HG02852 (cell line): Measurements from ENCODE around the gene CFAP52.
"Not testable (repeated sequence)": the region's sequence is repeated elsewhere in the genome, so short reads cannot be mapped to it uniquely, and the experiment has no call there.

Experiments
- ATAC-seq: cut with Tn5 transposase; IDR thresholded peaks from one replicate; pipeline ENCODE4 v1.9.1; 2021; ENCODE audit warnings: mild to moderate bottlenecking, moderate library complexity; ENCODE audit not compliant: unreplicated experiment

Gene CFAP52, protein sequence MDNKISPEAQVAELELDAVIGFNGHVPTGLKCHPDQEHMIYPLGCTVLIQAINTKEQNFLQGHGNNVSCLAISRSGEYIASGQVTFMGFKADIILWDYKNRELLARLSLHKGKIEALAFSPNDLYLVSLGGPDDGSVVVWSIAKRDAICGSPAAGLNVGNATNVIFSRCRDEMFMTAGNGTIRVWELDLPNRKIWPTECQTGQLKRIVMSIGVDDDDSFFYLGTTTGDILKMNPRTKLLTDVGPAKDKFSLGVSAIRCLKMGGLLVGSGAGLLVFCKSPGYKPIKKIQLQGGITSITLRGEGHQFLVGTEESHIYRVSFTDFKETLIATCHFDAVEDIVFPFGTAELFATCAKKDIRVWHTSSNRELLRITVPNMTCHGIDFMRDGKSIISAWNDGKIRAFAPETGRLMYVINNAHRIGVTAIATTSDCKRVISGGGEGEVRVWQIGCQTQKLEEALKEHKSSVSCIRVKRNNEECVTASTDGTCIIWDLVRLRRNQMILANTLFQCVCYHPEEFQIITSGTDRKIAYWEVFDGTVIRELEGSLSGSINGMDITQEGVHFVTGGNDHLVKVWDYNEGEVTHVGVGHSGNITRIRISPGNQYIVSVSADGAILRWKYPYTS

DNA sequence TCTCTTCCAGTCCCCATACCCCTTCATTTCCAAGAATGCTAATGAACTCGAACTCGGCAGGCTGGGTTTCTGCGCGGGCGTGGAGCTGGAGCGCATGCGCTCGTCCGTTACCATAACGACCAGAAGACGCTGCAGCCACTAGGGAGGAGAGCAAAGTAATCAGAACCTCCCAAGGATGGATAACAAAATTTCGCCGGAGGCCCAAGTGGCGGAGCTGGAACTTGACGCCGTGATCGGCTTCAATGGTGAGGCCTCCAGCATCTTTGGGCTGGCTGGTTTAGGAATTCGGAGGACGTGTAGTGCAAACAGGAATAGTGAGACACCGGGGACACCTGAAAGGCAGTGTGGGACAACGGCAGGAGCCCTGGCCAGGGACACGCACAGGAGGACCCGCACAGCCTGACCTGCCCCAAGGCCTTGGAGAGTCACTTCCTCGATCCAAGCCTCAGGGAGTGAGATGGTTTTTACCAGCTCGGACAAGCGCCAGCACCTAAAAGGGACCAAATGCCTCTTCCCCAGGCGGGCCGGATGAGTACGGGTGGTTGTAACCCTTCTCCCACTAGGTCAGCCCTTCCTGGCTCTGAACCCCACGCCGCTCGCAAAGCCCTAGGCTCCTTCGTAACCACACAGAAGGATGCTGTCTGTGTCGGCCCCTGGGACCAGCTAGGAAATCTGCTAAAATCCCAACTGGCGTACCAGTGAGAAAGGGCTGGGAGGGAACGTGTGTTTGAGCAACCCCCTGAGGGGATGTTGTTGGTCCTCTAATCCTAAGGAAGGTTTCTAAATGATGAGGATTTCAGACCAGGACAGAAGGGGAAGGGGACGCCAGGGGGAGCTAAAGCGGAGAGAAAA lies at the start of gene CFAP52:
TSS of gene CFAP52 (plus strand) at position 122 of the 852 bp plus-strand sequence. CDS start at position 176, 54 bp downstream.
- peak; percentile 56 for ATAC-seq

DNA sequence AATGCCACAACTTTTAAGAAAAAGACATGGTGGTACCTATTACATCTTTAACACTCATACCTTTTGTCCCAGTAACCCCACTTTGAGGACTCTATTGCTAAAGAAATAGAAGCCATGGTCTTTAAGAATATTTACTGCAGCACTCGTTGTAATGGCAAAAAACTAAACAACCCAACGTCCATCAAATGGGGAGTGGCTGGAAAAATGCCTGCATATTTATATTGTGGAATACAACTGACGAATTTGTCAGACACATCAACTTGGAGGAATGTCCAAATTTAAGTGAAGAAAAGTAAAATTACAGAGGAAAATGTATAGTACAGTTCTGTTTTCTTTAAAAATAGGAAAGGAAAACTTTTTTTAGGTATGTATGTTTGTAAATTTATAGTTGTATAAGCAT lies 48.7 kb upstream of the CFAP52 start:
- no peak for ATAC-seq

DNA sequence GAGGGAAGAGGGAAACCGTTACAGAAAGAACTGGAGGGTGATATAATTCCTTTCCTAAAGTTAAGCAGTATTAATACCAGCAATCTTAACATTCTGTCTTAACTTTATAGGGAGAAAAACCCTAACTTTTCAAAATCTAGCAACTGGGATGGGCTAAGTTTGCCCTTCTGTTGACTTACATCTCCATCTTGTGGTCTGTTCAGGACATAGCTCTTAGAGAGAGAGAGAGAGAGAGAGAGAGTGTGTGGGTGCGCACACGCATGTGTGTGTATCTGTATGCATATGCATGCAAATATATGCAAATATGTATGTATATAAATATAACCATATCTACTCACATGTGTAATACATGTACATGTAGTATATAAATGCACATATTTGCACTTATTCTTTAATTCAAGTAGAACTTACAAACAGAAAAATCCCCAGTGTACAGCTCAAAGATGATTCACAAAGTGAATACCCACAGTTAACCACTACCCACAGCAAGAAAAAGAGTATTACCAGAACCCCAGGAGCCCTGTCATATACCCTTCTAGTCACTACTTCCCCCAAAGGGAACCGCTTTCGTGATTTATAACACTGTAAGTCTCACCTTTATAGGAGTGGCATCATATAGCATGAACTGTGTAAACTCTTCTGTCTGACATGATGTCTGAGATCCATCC lies 47.3 kb upstream of the CFAP52 start:
- ATAC-seq: no peak

DNA sequence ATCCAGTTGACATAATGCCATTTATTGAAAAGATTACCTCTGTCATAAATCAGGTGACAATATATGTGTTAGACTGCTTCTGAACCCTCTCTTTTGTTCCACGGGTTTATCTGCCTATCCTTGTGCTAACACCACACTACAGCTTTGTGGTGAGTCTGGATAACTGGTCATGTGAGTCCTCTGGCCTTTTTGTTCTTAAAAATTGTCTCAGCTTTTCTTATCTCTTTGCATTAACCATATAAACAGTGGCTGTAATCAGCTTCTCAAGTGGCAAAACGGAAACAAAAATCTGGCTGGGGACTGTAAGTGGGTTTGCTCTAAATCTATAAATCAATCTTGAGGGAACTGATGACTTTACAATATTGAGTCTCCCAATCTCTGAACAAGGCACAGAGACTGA lies 45.4 kb upstream of the CFAP52 start:
- no peak for ATAC-seq

DNA sequence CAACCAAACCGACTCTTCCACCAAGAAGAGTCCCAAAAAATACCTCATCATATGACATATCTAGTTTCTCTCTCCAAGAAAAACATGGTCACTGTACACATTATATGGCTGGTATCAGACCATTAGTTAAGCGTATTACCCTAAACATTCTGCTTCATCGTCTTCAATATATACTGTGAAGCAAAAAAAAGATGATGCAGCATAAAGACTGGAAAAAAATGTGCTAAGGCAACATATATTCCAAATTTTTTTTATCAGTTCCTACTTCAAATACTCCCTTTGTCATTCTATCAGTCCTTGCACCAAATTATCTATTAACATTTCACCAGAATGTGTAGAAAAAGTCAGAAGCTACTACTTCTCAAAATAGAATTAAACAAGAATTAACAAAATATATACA lies 43.7 kb upstream of the CFAP52 start:
- no peak for ATAC-seq

DNA sequence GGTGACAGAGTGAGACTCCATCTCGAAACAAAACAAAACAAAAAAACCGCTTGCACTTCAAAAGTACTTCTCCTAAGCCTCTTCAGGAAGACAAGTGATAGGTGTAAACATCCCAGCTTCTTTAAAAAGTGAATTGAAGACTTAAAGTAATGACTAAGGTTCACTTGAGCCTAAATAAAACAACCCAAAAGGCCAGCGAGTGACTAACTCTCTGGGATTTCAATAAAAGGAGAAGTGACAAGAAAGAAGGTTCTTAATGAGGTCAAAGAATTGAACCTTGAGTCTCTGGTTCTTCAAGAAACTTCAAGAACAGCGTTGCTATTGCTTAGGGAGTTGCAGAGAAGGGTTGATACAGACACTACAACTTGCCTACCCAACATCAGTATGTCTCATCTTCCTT lies 43.0 kb upstream of the CFAP52 start:
- ATAC-seq: no peak

DNA sequence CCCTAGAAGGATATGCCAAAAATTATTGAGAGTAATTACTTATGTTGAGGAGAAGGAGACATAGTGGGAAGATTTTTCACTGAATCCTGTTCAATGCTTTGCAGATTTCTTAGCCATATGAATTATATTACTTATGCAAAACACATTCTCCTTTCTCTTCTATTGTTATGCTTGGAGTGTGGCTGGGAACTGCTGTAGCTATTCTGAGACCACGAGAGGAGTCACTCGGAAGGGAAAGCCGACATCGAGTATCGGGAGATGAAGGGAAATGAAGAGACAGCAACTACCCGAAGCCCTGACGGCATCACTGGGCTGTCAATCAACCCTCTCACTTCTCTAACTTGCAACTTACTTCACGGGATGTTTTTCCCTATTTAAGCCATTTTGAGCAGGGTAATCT lies 40.4 kb upstream of the CFAP52 start:
- no peak for ATAC-seq

DNA sequence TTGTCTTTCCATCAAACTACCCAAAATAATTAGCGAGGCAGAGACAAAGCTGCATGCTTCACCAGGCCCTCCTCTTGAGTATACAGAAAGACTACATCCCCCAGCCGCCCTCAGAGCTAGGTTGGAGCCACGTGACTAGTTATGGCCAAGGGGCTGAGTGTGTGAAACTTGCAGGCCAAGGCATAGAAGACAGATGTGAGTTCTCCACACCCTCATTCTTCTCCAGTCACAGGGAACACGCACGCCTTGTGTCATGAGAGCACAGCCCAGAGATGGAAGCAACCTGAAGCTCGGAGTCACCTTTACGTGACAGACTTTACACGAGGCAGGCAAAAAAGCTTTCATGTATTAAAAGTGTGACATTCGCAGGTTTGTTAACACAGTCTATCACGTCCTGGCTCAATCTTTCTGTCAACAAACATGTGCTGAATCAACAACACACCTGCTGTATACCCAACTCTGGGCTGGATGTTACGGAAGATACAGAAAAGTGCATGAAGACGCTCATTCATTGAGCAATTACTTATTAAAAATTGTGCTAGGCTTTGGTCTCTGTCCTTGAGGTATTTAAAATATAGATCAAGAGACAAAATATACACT lies 39.2 kb upstream of the CFAP52 start:
- no peak for ATAC-seq

DNA sequence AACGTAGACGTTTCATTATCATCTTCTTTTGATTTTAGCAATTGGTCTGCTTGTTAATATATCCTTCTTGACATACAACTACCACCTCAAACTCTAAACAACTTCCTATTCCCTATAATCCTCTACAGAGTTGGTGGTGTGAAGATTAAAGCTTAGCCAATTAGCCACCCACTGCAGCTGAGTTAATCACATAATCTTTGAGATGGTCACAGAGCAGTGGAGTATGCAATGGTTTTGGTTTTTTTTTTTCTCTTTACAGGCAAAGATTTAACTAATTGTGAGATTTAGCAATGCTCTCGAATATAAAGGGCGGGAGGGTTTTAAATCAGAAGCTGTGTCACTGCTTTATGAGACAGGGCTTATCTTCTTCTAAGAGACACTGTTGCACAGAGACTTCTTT lies 37.8 kb upstream of the CFAP52 start:
- no peak for ATAC-seq

DNA sequence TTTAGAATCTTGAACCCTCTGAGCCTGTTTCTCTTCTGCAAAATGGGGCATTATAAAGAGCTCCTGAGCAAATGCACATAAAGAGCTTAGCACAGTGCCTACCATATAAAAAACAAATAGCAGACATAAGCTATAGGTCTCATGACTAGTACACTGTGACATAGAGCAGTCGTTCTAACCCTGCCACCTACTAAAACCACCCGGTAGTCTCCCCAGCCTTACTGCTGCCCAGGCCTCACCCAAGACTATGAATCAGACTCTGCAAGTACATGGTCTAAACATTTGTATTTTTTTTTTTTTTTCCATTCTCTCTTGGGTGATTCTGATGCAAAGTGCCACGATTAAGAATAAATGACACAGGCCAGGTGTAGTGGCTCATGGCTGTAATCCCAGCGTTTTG lies 34.7 kb upstream of the CFAP52 start:
- no peak for ATAC-seq

DNA sequence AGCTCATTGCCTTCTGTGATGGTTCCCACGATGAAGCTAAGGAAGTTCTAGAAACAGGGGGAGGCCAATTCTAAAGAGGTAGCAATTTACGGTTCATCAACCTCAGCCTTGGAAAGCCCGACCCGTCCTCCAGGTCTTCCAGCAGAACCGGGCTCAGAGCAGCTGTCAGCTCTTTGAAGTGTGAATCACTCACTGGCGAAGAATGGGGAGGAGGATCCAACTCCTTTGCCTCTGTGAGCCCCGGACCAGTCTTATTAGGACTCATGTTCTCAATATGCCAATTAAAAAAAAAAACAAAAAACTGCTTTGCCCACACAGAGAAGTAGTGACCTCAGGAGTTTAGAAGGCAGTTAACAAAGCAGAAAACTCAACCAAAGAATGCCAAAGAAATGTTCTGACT lies 32.2 kb upstream of the CFAP52 start:
- ATAC-seq: no peak

DNA sequence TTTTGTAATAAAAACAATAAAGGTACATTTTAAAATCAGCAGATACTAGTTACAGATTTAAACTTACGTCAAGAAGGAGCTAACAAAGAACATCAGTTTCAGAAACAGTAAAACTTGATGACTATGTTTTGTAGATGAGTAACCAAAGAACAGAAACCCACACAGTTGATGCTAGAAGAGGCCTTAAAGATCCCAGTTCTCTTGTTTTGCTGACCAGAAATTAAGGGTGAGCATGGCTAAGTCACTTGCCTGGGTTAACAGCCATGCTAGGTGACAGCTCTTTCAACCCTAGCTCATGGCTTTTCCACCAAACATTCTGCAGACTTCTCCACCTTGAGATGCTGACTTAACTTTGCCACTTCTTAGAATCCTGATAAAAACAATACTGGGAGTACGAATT lies 27.2 kb upstream of the CFAP52 start:
- no peak for ATAC-seq

DNA sequence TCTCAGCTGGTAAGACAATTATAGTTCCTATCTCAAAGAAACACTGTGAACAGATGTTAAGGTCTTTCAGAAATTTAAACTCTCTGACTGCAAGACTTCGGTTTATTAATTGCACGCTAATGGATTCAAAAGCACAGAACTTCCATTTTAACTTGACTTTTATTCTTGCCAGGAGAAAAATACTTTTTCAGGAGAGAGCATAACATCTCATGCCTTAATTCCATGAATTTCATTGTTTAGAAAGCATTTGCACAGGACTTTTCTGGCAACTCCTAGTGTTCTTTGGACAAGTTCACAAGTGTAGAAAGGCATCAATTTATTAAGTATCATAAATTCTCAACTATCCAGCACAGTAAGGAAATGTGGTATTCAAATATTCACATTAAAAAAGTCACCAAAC lies 23.3 kb upstream of the CFAP52 start:
- ATAC-seq: no peak

DNA sequence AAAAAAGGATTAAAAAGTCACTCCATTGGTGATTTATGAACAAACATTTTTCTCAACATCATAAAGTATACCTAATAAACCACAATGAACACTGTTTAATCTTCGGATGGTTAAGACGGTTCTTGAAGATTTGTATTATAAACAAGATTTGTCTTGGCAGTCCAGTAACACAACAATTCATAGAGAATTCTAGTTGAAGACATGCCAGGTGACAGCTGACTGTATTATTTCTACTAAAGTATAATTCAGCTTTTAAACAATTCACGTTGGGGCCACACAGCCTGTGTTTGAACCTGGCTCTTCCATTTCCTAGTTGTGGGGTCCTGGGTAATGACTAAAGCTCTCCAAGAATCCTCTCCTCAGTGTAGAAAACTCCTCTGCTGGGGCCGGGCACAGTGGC lies 22.8 kb upstream of the CFAP52 start:
- no peak for ATAC-seq

DNA sequence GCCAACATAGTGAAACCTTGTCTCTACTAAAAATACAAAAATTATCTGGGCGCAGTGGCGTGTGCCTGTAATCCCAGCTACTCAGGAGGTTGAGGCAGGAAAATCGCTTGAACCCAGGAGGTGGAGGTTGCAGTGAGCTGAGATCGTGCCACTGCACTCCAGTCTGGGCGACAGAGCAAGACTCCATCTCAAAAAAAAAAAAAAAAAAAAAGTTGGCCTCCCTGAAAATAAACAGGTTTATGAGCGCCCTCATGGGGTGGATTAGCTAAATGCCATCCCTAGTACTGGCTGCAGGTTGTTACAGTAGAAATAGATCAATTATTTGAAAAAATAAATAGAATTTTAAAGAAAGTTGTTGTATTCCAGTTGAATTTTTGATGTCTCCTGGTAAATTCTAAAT lies 21.7 kb upstream of the CFAP52 start:
- ATAC-seq: not testable (repeated sequence)

DNA sequence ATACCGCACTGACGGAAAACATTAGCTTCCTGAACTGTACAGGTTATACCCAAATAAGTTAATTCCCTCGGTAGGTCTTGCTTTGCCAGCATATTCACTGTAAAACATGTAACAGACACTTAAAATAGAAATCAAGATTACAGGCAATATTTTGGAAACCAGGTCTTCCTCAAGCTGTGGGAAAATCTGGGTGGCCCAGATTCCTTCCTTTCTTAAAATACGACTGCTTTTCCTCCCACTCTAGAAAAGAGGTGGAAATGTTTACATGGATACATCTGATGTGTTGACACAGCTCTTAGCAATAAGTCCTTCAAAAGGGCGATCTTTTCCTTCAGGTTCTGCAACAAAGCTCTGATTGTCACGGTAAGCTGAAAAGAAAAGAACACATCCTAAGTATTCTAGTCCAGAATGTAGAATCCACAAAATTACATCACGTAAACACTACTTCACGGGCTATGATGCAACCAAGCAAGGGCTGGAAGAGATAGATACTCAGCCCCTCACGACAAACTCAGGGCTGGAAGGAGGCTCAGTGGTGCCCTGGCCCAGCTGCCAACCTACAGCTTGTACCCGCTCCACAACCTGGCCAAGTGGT lies 19.2 kb upstream of the CFAP52 start:
- ATAC-seq: no peak

DNA sequence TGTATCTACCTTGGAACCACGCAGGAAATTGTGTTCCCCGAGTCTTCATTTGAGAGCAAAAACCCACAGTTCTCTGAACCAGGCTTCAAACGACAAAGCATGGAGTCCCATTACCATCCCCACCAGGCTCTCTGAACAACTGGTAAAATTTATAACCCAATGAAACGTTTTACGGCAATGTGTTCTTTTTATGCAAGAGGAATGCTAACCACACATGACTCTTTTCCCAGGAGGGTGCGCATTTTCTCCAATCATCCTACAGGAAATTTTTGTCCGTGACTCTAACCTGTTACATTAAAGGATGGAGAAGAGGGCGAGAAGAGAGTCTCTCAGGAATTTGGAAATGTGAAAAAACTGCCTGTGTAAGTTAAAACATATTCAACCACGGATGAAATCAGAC lies 18.6 kb upstream of the CFAP52 start:
- no peak for ATAC-seq

DNA sequence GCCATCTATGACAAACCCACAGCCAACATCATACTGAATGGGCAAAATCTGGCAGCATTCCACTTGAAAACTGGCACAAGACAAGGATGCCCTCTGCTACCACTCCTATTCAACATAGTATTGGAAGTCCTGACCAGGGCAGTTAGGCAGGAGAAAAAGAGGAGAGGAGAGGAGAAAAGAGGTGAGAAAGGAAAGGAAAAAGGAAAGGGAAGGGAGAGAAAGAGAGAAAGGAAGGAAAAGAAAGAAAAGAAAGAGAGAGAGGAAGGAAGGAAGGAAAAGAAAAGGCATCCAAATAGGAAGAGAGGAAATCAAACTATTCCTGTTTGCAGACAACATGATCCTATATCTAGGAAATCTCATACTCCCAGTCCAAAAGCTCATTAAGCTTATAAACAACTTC lies 12.3 kb upstream of the CFAP52 start:
- ATAC-seq: no peak

DNA sequence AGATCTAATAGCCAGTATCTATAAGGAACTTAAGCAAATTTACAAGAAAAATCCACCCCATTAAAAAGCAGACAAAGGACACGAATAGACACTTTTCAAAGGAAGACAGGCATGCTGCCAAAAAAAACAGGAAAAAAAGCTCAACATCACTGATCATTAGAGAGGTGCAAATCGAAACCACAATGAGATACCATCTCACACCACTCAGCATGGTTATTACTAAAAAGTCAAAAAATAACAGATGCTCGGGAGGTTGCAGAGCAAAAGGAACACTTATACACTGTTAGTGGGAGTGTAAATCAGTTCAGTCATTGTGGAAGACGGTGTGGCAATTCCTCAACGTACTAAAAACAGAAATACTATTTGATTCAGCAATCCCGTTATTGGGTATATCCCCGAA lies 10.4 kb upstream of the CFAP52 start:
- ATAC-seq: no peak

DNA sequence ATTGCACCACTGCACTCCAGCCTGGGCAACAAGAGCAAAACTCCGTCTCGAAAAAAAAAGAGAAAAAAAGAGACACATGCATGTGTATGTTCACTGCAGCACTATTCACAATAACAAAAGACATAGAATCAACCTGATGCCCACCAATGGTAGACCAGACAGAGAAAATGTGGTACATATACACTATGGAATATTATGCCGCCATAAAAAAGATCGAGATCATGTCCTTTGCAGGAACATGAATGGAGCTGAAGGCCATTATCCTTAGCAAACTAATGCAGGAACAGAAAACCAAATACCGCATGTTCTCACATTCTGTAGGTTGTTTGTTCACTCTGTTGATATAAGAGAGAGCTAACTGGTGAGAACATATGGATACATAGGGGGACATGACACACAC lies 9.7 kb upstream of the CFAP52 start:
- ATAC-seq: not testable (repeated sequence)
